ENCODE data around the gene SAMD13. TPM values are rescaled to one million over a fixed set of nuclear protein-coding genes. Genes with fewer than 3 reads are reported as not detected.

SAMD13 gene
- total RNA-seq, 4 donors from 2014 or later: 0.33 to 2.5 (median 2.1) TPM; not detected in 1

GRCh38 chr1:84264961-84265360 is 36.5 kb upstream of the SAMD13 start:
- TF ChIP-seq EP300 (IDR thresholded peaks at IDR 0.05): no peak
- no peak for TF ChIP-seq POLR2AphosphoS5 (IDR thresholded peaks at IDR 0.05)
- no peak for TF ChIP-seq CTCF (IDR thresholded peaks at IDR 0.05)
- no peak for TF ChIP-seq POLR2A (IDR thresholded peaks at IDR 0.05; ENCODE audit: low read depth)

GRCh38 chr1:84265867-84266266 is 35.6 kb upstream of the SAMD13 start:
- WGBS: 95% methylated on average over 3 of the region's 3 CpGs
- Histone ChIP-seq H3K4me3 (no peak overlapping the region), H3K36me3 (no peaks in the 10 kb centered on the region), H3K4me1 (no peaks in the 10 kb centered on the region), H3K27ac (replicated peaks in 1 of 4) (no peak overlapping the region), H3K9me3 (no peaks in the 10 kb centered on the region), H3K27me3 (no peaks in the 10 kb centered on the region)
- TF ChIP-seq EP300 (IDR thresholded peaks at IDR 0.05) (no peak), POLR2A (IDR thresholded peaks at IDR 0.05; ENCODE audit: low read depth) (no peak), POLR2AphosphoS5 (IDR thresholded peaks at IDR 0.05) (no peak)
- DNase-seq (ENCODE audit: extremely low spot score): no peak
- intact Hi-C loops (cut with DNase I): no loop called here

More at GRCh38 chr1:84264961-84265360, 36.5 kb upstream of the SAMD13 start:
- H3K27me3 ChIP-seq: no peaks in the 10 kb centered on the region
- DNase-seq (ENCODE audit: extremely low spot score): no peak
- intact Hi-C loops (cut with DNase I): no loop called here
- H3K27ac ChIP-seq (replicated peaks in 1 of 4): no peak overlapping the region
- no peak overlapping the region for H3K4me3 ChIP-seq
- H3K36me3 ChIP-seq: no peaks in the 10 kb centered on the region
- H3K9me3 ChIP-seq: no peaks in the 10 kb centered on the region
- WGBS: 83% methylated on average over 2 of the region's 2 CpGs
- no peaks in the 10 kb centered on the region for H3K4me1 ChIP-seq

DNA sequence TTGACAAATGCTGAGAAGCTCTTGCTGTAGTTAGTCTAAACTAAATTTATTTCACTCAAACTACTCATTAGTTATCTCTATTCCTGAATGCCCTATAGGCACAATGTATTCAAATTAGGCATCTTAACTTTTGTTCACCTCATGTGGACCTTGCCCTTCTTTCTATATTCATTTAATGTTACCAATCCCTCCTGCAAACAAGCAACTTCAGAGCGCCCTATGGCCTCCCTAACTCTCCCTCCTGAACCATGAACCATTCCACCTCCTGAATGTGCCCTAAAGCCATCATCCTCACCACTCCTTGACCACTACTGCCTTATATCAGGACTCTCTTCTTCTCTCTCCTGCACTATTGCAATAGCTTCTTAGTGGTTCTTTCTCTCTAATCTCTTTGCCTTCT is 34.8 kb upstream of the SAMD13 start:
- Histone ChIP-seq H3K4me1 (peaks cover 0 to 3% (median 0%) of the 10 kb centered on the region in 4 donors), H3K9me3 (no peaks in the 10 kb centered on the region), H3K4me3 (no peak overlapping the region), H3K27me3 (no peaks in the 10 kb centered on the region), H3K27ac (replicated peaks in 1 of 4) (no peak overlapping the region), H3K36me3 (no peaks in the 10 kb centered on the region)
- 0% methylated on average over 1 of the region's 1 CpG for WGBS
- DNase-seq (ENCODE audit: extremely low spot score): no peak
- no peak for TF ChIP-seq CTCF (IDR thresholded peaks at IDR 0.05)
- no peak for TF ChIP-seq POLR2AphosphoS5 (IDR thresholded peaks at IDR 0.05)
- TF ChIP-seq POLR2A (IDR thresholded peaks at IDR 0.05; ENCODE audit: low read depth): no peak
- TF ChIP-seq EP300 (IDR thresholded peaks at IDR 0.05): no peak
- intact Hi-C loops (cut with DNase I): no loop called here

DNA sequence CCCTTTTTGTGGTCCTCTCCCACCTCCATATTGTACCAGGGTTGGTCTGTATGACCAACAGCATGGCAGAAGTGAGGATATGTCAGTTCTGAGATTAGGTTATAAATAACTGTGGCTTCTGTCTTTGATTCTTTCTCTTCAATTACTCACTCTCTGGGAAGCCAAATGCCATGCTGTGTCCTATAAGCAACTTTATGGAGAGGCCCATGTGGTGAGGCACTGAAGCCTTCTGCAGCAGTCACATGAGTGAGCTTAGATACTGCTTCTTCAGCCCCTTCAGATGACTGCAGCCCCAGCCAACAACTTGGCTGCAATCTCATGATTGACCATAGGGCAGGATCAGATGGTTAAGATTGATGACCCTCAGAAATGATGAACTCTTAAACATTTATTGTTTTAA is 34.0 kb upstream of the SAMD13 start:
- H3K36me3 ChIP-seq: no peaks in the 10 kb centered on the region
- no peak overlapping the region for H3K4me3 ChIP-seq
- peaks cover 0 to 3% (median 0%) of the 10 kb centered on the region in 4 donors for H3K4me1 ChIP-seq
- no peaks in the 10 kb centered on the region for H3K27me3 ChIP-seq
- no peak overlapping the region for H3K27ac ChIP-seq (replicated peaks in 1 of 4)
- intact Hi-C loops (cut with DNase I): no loop called here
- no peak for DNase-seq (ENCODE audit: extremely low spot score)
- H3K9me3 ChIP-seq: no peaks in the 10 kb centered on the region
- TF ChIP-seq CTCF (IDR thresholded peaks at IDR 0.05) (no peak), POLR2AphosphoS5 (IDR thresholded peaks at IDR 0.05) (no peak), EP300 (IDR thresholded peaks at IDR 0.05) (no peak), POLR2A (IDR thresholded peaks at IDR 0.05; ENCODE audit: low read depth) (no peak)

DNA sequence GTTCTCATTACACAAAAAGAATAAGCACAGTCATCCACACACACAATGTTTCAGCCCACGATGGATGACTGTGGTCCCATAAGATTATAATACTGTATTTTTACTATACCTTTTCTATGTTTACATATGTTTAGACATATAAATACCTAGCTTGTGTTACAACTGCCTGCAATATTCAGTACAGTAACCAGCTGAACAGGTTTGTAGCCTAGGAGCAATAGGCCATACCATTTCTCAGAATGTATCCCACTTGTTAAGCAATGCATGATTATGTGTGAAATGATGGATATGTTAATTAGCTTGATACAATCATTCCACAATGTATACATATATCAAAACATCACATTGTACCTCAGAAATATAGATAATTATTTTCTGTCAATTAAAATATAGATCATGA is 33.2 kb upstream of the SAMD13 start:
- WGBS: 100% methylated on average over 1 of the region's 1 CpG
- Histone ChIP-seq H3K9me3 (no peaks in the 10 kb centered on the region), H3K4me3 (no peak overlapping the region), H3K36me3 (no peaks in the 10 kb centered on the region), H3K27me3 (no peaks in the 10 kb centered on the region), H3K4me1 (peaks cover 0 to 3% (median 0%) of the 10 kb centered on the region in 4 donors), H3K27ac (replicated peaks in 1 of 4) (no peak overlapping the region)
- DNase-seq (ENCODE audit: extremely low spot score): no peak
- intact Hi-C loops (cut with DNase I): no loop called here
- TF ChIP-seq POLR2AphosphoS5 (IDR thresholded peaks at IDR 0.05) (no peak), CTCF (IDR thresholded peaks at IDR 0.05) (no peak), EP300 (IDR thresholded peaks at IDR 0.05) (no peak), POLR2A (IDR thresholded peaks at IDR 0.05; ENCODE audit: low read depth) (no peak)
